A172 (cell line): ENCODE results near the gene RNF144A. TPM values are rescaled to one million over a fixed set of nuclear protein-coding genes. Genes with fewer than 3 reads are reported as not detected.

Experiments
- DNase-seq: peaks from one replicate; pipeline ENCODE4 v3.0.0-alpha.2; 2015; ENCODE audit warnings: low spot score
- total RNA-seq: library from RNA; depleted of rRNA; stranded (reverse); fragments of >200 nt; shearing (Covaris generic); gene quantifications from 2 replicates; pipeline ENCODE4 v1.2.3, GENCODE V29; 2014

Gene RNF144A
- total RNA-seq, 1 experiment from 2014 or later = 11.4 TPM

DNA sequence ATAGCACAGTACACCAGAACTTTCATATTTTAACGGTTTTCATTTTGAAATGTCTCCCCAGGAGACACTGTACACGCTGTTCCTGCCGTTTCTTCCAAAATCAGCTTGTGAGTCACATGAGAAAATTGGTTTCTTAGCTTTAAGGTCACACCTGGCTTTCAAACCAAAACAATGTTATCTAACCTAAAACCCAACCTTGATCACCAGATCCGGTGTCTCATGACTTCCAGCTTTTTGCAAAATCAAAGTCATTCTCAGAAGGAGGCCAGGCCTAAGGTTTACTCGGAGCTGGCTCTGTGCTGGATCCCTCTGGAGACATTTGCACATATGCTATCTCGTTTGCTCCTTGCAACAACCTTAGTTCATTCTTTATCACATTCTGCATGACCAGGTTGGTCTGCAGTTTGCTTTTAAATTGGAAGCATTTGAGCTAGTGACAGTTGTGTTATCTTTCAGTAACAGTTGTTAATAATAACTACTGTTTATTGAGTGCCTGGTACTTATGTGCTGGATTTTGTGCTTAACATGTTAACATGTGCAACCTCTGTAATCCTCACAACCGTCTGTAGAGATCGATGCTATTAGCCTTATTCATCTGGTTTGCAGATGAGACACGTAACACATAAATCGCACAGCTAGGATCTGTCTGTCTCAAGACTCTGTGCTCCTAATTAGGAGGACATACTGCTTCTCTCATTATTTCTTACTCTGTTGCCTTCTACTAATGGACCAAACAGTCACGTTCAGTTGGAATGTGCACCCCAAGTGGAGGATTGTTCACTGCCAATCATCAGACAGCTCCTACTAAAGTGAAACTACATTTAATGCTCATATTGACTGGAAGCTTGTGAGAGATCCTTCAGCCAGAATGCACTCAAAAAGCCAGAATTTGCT, 105.5 kb downstream of the RNF144A start:
- peak; percentile 56 for DNase-seq

GRCh38 chr2:7023542-7023941, 106.3 kb downstream of the RNF144A start:
- DNase-seq = peak; percentile 41

- no peak for DNase-seq
Measured at GRCh38 chr2:7024261-7024660, 107.0 kb downstream of the RNF144A start.

GRCh38 chr2:7025082-7025481, 107.9 kb downstream of the RNF144A start:
- no peak for DNase-seq

DNA sequence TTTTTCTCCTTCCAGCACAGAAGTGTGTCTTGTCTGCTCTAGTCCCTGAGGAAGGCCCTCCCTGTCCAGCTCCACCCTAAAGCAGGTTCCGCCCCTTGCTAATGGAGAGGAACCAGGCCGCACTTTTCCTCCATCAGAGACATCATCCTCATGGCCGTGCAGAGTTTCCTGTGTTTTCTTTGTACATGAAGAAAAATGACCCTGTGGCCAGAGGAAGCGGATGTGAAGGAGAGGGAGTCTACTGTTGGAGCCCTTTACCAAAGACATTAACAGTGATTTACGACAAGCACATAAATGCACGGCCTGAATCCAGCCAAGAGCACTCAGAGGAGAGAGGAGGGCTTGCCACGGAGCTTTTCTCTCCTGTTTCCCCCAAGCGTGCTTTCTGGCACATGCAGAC, 109.5 kb downstream of the RNF144A start:
- no peak for DNase-seq

DNA sequence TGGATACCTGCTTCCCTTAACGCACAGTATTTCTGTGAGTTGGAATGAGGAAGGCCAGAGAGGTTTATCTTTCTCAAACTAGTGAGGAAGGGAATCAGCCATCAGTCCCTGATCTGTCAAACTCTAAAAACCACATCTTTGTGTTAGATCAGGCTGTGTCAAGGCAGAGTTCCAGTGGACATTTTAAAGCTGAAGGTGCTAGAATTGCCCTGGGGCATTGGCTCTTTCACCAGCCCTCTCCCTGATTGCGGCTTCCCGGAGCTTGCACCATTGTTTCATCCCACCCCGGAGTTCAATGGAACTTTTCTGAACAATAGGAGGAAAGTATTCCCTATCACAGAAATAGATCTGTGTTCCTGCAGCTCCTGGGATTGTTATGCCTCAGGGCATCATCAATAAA, 110.2 kb downstream of the RNF144A start:
- DNase-seq = no peak

- no peak for DNase-seq
Measured at GRCh38 chr2:7027956-7028655, 110.9 kb downstream of the RNF144A start.

- DNase-seq = no peak
Measured at GRCh38 chr2:7028846-7029245, 111.6 kb downstream of the RNF144A start.

- no peak for DNase-seq
Measured at GRCh38 chr2:7029291-7030059, 112.3 kb downstream of the RNF144A start.

GRCh38 chr2:7030810-7031209, 113.6 kb downstream of the RNF144A start:
- DNase-seq = no peak

DNA sequence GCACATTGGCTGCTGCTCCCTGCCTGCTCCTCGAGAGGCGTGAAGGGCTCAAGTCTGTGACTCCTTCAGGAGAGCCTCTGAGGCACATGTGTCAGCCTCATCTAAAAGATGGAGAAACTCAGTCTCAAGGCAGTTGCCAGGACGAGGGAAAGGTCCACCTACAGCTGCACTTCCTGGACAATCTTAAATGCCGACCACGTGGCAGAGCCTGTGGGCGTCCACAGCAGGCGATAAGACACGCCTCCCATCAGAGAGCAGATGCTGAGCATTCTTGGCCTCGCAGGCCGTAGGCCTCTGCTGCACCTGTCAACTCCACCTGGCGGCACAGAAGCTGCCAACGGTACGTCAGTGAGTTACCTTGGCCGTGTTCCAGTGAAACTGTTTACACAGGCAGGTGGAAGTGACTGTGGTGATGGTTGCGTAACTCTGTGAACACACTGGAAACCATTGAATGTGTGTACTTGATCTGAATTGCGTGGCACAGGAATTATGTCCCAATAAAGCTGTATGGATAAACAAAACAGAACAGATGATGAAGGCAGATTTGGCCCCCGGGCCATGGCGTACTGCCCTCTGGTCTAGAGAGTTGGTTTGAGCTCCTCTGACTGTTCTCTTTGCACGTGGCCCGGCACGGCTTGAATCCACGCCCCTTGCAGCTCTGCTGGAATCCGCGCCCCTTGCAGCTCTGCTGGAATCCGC, 114.5 kb downstream of the RNF144A start:
- peak; percentile 35 for DNase-seq

GRCh38 chr2:7032371-7032770, 115.2 kb downstream of the RNF144A start:
- no peak for DNase-seq

DNA sequence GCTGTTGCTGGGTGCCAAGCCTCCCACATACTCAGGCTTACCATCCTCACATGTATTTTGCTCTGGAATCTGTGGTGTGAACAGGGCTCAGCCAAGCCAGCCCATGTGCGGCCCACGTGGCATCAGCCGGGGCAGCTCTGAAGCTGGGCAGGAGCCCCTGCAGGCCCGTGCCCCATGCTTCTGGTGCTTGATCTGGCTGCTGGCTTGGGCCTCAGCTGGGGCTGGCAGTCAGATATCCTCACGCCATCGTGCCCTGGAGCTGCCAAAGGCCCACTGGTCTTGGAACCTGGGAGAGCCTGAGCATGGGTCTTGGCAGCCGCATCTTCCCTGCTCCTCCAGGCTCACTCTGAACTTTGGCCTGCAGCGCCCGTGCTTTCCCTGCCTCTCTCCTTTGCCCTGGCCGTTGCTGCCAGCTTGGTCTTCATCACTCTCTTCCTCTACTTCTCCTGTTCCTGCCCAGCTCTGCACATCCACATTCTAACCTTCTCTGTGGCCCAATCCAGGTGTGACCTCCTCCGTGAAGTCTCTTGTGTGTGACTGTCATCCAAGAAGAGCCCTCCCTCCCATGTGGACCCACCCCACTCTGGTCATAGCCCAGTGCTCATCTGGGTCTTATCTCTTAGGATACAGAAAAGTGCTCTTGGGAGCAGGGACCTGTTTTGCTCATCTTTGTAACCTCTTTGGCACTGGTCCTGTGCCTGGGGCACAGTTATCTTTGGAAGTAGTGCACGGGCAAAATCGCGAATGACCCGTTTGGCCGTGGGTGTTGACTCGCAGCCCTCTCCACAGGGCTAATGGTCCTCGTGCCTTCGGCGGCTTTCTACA, 116.1 kb downstream of the RNF144A start:
- DNase-seq = no peak

DNA sequence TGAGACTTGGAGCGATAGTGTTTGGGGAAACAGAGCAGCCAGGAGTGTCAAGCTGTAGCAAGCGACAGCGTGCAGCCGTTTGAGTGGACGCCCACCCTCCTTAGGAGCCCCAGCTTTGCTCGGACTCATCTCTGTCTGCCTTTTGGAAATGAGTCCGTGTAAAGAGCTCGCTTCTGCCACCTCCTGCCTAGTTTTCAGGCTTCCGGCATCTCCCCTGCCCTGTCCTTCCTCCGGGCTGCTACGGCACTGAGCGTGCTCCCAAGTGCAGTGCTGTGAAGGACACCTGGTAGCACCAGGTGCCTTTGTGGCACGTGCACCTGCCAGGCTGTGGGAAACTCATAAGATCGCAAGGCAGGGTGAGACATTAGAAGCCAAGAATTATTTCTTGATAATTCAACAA, 117.1 kb downstream of the RNF144A start:
- DNase-seq = no peak

DNA sequence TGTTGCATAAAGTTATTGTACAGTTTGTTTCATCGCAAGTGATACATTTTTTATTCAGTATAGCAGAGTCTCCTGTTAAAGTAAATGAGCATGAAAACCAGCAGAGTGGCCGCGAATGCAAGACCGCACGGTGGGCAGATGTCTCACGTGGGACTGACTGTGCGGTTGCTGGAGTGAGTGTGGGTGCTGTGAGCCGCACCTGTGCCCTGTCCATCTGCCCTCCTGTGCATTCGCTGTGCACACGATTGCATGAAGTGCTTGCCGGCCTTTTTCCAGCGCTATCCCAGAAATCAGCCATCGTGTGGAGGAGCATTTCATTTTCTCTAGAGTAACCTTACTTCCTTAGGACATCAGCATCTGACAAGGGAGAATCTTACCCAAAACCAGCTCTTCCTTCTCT, 118.7 kb downstream of the RNF144A start:
- no peak for DNase-seq

- peak; percentile 35 for DNase-seq
Measured at GRCh38 chr2:7037340-7038333, 120.4 kb downstream of the RNF144A start.

GRCh38 chr2:7040547-7040946, 123.3 kb downstream of the RNF144A start:
- no peak for DNase-seq

- no peak for DNase-seq
Measured at GRCh38 chr2:7041421-7041820, 124.2 kb downstream of the RNF144A start.

DNA sequence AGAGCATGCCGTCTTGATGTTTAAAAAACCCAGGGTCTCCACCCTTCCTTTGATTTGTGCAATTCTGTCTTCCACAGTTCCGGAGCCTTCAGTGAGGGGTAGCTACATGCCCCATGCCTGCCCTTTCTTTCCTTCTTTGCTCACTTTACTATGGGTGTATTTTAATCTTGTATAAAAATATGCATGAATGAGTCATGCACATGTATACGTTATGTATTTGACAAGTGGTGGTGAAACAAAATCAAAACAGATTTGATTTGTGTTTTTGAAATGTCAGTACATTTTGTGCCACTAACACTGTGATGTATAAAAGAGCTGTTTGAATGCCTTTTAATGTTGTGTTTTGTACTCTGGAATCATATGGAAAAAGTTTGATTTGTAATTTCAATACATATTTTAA, 126.5 kb downstream of the RNF144A start:
- no peak for DNase-seq
